ENCODE measurements around the gene MMP26.
"Not testable (repeated sequence)": the region's sequence is repeated elsewhere in the genome, so short reads cannot be mapped to it uniquely, and the experiment has no call there.

Gene MMP26

DNA sequence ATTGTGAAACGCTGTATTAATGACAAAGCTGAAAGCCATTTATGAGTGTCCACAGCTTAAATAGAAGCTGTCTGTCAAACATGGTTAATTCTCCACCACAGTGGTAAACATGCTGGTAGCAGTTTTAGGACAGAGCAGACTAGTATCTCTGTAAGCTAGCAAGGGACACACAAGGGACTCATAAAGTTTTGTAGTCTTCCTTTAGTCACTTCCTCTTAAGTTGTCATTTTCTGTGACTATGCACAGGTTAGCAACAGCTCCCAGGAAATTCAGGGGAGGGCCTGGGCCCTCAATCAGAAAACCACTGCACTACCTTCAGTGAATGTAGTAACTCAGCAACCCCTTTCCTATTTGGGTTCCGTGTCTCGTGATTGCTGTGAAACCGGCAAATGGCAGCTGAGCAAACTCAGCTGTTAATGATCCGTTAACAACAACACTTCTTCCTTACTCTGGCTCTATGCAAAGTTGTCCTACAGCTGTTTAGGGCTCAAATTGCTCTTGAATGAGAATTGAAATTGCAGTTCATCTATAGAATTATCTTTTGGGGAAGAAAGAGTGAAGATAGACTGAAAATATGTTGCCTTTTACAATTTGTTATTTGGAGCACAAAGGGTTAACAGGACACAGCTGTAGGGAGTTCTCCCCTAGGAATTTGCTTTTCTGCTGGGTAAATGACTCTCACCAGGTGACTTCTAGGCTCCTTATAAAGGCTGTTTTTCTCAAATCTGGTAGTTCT, at the start of gene MMP26:
MMP26 (plus strand) TSS at position 731 of the 736 bp plus-strand sequence.
- DNase-seq = peak; percentile 65

DNA sequence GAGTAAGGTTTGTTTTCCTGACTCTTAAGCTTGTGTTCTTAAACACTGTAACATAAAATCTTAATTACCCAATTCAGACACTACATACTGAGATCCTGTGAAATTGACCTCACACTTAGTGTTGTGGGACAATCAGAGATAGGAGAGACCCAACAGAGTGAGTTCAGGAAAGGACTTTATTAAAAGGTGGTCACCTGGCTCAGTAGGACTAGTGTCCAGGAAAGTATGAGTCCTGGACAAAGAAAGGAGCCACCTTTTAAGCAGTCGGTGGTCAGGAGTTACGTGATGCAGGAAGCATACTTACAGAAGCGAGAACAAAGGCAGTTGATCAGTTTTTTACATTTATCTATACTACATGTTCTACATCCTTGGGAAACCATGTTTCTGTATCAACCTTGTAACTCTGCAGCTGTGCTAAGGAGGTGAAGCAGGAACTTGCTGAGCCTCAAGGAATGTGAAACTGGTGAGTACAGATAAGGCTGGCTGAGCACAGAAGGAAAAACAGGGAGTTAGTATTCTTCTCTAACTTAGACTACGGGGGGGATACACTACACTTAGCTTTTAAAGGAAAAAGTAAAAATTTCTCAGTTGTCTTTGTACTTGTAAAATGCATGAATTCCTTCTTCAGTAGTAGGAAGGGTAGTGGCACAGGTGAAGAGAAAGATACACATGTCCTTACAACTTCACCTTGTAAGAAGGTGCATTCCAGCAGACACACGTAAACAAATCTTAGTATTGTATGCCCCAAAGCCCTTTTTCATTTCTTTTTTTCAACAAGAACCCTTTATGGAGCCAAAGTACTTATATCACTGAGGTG, 45.7 kb upstream of the MMP26 start:
- no peak for DNase-seq

DNA sequence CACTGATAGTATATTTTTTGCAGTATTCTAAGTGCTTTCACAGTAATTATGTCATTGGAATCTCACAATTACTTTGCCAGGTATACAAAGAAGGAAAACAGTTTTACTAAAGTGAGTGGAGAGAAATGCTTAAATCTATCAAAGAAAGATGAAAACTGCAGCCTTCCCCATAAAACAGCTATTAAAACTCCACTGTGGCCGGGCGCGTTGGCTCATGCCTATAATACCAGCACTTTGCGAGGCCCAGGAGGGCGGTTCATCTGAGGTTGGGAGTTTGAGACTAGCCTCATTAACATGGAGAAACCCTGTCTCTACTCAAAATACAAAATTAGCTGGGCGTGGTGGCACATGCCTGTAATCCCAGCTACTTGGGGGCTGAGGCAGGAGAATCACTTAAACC, 41.7 kb upstream of the MMP26 start:
- no peak for DNase-seq

DNA sequence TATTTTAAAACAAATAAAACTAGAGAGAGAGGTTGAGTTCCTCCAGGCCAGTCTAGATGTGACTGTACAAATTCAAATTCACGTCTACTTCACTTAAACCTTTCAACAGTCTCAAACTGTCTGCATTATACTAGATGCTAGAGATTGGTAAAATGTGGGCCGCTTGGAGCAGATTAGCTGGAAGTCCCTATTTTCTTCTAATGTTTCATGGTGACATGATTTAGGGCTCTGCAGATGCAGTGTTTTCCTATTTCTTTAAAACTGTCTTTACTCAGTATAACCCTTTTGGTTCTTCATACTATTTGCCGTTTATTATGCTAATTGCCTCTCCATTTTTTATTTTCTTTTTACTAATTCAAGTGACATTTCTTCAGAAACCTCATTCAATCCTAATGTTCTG, 40.4 kb upstream of the MMP26 start:
- no peak for DNase-seq

DNA sequence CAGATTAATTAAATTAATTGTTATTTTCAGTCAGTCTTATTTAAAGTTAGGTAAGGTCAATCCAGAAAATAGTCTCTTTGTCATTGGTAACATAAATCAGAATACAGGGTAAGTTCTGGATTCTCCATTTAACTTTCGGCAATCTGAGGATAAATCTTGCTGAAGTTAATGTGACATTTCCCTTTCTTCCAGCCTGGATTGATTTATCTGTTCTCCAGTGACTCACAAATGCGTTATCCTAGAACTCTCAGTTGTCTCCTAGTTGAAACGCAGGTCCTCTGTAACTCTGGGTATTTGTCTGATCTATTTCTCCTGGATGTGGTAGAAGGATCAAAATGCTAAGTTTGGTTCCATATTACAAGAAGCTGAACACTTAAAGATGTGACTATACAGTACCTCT, 39.8 kb upstream of the MMP26 start:
- no peak for DNase-seq

DNA sequence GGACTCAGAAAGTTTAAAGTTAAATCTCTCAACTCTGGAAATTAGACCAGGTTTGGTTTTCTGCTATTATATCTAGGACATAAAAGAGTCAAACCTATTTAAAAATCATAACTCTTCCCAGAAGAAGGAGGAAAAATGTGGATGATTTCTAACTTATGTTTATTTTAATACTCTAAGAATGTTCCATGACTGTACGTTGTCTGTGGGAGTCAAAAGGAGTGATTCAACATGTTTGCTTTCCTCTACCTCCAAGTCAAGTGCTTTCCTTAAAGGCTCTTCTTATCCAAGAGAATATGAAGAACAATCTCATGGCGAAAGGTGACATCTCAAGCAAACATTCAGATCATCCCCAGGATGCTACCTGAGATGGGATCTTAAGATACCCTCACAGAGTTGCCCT, 39.2 kb upstream of the MMP26 start:
- DNase-seq = no peak

GRCh38 chr11:4671741-4672140, 32.8 kb upstream of the MMP26 start:
- no peak for DNase-seq

DNA sequence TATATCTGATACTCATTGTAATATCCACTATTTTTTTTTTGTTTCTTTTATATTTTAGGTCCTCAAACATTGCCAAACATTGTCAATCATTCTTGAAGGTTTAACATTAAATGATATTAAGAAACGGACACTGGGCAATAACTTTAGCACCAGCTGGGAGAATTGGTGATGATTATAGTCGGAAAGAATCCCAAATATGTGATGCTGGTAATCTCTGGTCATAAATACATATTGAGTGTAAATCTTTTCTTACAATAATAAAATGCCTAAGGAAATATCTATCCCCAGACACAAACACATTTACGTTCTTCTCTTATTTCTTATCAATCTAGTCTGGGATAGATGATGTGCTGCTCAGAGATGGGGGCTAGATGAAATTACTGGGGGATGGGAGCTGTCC, 32.1 kb upstream of the MMP26 start:
- no peak for DNase-seq

DNA sequence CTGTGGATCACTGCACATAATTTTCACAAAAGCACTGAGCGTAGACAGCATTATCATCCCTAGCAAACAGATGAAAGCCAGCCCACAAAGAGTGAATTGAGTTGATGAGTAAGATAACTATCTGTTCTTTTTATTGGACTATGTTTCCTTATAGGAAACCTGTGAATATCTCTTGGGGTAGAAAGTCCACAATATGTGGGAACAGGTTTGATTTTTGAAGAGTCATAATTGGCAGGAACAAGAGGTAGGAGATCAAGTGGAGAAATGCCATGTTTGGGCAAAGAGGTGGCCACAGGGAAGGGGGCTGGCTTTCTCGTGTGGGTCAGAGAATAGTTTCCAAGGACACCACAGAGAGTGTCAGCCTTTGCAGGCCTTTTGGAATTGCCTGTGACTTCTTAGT, 30.8 kb upstream of the MMP26 start:
- no peak for DNase-seq

- DNase-seq = no peak
These were observed 26.6 kb upstream of the MMP26 start for GRCh38 chr11:4677948-4678347.

DNA sequence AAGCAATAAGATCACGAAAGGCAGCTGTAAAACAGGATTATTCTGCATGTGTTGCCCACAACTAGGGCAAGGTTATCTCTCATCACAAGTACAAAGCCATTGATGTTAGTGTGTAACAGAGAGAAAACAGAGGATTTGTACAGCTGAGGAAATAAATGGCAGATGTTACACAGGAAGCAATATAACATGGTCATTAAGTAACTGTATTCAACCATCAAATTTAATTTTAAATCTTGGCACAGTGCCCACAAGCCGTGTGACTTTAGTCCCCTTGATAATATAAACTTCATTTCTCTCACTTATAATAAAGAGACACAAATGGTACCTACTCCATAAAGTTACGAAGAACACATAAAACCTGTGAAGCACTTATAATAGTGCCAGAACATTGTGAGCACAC, 24.2 kb upstream of the MMP26 start:
- DNase-seq = no peak

DNA sequence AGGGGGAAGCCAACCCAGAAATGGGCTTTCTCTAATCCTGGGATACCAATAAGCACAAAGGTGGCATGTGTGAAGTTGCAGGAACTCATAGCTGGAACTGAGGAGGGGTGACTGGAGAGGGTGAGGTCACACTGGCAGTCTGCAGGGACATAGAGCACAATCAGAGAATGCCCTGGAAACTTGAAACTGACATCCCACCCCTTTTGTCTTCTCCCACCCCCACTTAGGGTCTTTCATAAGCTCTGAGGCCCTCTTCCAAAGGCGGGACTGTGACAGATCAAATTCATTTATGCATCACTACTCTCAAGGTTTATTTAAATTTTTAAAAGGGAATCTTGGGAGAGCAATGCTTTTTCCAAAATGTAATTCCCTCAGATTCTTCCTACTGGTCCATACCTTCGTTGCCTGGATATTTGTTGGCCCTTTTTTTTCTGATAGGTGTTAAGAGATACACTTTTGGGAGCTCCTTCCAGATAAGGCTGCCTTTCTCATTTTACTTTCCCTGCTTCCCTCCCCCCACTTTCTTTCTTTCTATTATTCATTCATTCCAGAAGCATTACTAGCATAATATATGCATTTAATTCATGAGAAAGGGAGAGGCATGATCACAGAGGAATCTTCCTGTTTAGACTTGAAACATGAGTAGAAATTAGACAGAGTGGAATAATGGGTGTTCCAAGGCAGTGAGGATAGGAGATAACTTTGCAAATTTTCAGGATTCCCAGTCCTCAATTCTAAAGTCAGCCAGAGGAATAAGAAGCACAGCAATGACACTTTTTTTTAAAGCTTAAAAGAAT, 21.8 kb upstream of the MMP26 start:
- DNase-seq = no peak

DNA sequence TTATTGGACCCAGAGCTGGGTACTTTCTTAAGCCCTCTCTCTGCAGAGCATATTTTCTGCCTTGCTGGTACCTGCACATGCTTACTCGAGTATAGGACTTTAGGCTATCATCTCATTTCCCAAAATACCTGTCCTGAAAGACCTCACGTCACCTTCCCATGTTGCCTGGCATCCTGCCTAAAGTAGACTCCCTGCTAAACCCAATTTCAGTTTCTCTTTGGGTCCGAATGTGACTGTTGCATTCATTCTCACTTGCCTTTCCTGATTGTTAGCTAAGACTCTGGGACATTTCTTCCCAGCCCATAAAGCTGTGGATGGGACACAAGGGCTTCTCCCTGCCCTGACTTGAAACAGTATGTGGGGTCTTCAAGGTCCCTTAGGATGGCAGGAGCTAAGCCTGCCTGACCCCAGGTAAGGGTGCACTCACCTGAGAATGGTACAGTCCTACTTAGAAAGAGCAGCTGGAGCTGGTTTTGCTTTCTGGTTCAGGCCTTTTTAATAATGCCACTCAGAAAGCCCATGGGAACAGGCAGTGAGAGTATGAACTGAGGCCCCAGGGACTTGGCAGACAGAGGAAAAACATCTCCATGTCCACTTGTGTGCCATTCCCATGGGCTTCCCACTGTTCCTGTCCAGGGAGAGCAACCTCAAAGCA, 19.8 kb upstream of the MMP26 start:
- no peak for DNase-seq

GRCh38 chr11:4695442-4695841, 9.1 kb upstream of the MMP26 start:
- DNase-seq = no peak

DNA sequence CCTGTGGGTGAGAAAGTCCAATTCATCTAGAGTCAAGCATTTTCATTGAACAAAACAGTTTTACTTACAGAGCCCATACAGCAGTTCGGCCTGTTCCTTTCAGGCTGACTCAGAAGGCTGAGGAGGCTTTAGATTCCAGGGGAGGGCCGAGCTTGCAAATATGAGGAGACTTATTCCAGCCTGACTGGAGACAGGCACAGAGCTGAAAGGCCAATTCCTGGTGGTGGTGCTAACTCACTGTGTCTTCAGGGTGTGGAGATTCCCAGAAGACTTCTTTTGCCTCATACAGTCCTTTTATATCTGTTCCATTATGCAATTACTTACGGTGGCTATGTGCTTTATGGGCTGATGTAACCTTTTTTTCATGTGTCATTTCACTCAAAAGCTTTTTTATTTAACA, 7.0 kb upstream of the MMP26 start, which contains the start of gene OR51E2:
OR51E2 (minus strand) TSS at position 269 of the 400 bp plus-strand sequence. CDS start 15,142 bp downstream, outside the sequence.
- peak; percentile 56 for DNase-seq

GRCh38 chr11:4699697-4700435, 4.7 kb upstream of the MMP26 start:
- DNase-seq = no peak

DNA sequence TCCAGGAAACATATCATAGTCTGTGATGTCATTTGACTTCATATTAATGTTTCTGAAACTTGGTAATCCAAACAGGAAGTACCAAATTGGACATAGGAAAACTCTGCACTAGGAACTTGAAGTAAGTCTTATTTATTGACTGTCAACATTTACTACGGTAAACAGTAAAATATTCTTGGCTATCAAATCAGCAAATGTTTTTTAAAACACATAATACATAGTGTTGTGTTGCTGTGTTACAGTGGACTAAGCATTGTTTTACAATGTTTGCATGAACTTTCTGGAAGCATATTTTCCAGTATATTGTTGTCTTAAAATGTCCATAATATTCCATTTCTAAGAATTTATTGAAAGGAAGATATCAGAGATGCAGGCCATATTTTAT, 4.2 kb upstream of the MMP26 start:
- no peak for DNase-seq

DNA sequence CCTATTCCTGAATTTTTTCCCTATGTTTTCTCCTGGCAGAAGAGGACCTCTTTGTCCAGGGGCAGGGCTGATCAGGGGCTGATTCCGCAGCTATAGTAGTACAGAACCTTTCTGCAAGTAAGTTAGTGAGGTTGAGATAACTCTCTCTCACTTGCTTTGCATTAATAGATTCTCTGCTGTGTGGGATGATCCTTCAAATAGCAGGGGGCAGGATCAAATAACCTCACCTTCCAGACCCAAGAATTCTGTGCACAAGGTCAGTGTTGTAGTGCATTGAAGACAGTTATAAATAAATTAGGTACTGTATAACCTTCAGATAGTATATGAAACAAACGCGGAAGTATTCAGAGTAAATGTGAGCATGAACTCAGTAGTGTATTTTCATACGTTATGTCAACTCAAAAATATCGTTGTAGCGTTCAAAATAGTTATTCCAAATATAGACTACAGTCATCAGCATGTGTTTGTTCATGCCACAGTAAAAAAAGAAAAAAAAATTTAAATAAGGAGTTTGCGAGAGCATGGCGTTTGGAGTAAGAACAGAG, 278 bp downstream of the MMP26 start:
- DNase-seq = no peak

DNA sequence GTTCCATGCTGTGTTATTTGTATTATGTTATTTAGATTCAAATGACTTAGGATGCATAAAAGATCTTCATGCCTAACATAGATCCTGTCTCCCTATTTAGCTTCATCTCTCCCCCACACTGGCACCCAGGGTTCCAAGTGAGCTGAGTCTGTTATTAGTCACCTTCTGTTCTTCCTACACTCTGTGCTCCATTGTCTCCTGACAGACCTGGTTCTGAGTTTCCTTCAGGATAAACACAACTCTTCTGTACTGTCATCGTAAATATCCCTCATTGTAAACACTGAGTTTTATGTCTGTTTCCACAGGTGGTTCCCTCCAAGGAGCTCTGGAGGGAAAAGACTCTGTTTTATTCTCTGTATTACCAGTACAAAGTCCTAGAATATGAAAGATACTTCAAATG, 8.7 kb downstream of the MMP26 start:
- DNase-seq = no peak

GRCh38 chr11:4714300-4714699, 9.7 kb downstream of the MMP26 start:
- DNase-seq = no peak

GRCh38 chr11:4722616-4723534, 18.3 kb downstream of the MMP26 start:
- DNase-seq = not testable (repeated sequence)

All from eye (tissue), 1 donor.